Neuron (in vitro differentiated cells): ENCODE data around the gene IFI30.

Experiments
- H2AFZ ChIP-seq: one replicate; pipeline ENCODE4 v1.6.1; 2013; ENCODE audit warnings: low read depth, mild to moderate bottlenecking, inconsistent platforms, low read length, moderate library complexity
- H3K27me3 ChIP-seq: one replicate; pipeline ENCODE4 v1.6.1; 2013; ENCODE audit warnings: low read length; ENCODE audit not compliant: insufficient read depth
- H3K36me3 ChIP-seq: one replicate; pipeline ENCODE4 v1.6.1; 2013; ENCODE audit warnings: low read length; ENCODE audit not compliant: insufficient read depth
- H3K4me1 ChIP-seq: one replicate; pipeline ENCODE4 v1.6.1; 2013; ENCODE audit warnings: low read length; ENCODE audit not compliant: insufficient read depth
- H3K4me3 ChIP-seq: 2 replicates; pipeline ENCODE4 v1.5.1; 2013; ENCODE audit warnings: mild to moderate bottlenecking, low read length, moderate library complexity
- H3K9me3 ChIP-seq: one replicate; pipeline ENCODE4 v1.6.1; 2013; ENCODE audit warnings: low read length

Gene IFI30

GRCh38 chr19:18221815-18222725 is 48.5 kb downstream of the IFI30 start:
- H3K27me3 ChIP-seq: peaks cover 42% of the 10 kb centered on the region

DNA sequence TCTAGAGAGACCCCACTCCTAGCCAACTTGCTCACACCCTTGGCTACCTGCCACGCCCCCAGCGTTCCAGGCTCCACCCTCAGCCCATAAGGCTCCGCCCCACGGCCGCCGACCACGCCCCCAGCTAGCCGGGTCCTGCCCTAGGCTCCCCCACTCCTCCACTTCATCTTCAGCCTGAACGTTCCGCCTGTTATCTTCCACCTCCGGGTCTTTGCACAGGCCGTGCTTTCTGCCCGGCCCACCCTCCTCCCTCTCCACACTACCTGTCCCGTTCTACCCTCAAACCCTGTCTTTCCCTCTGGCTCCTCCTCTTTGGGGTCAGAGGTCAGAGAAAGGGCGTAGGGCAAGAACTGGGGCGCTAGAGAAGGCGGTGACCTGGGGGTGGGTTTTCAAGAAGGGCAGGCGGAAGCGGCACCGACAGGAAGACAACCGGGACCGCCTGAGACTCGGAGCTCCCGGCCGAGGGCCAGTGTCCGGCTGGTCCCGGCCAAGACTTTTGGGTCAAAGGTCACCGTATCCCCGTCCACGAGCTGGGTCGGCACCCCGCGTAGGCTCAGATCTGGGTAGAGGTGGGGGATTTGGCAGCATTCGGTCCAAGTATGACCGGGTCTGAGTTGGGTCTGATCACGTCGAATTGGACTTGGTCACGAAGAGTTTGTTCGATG is 50.4 kb downstream of the IFI30 start:
- peaks cover 36% of the 10 kb centered on the region for H3K27me3 ChIP-seq
- H2AFZ ChIP-seq: peak overlapping the region; percentile 71
- no peaks in the 10 kb centered on the region for H3K36me3 ChIP-seq
- H3K4me3 ChIP-seq: peak overlapping the region; percentile 50
- peaks cover 10% of the 10 kb centered on the region for H3K4me1 ChIP-seq
- H3K9me3 ChIP-seq: no peaks in the 10 kb centered on the region

More at GRCh38 chr19:18221815-18222725, 48.5 kb downstream of the IFI30 start:
- Histone ChIP-seq H3K4me3 (no peak overlapping the region), H3K4me1 (peaks cover 10% of the 10 kb centered on the region), H3K9me3 (no peaks in the 10 kb centered on the region), H2AFZ (no peak overlapping the region), H3K36me3 (no peaks in the 10 kb centered on the region)

DNA sequence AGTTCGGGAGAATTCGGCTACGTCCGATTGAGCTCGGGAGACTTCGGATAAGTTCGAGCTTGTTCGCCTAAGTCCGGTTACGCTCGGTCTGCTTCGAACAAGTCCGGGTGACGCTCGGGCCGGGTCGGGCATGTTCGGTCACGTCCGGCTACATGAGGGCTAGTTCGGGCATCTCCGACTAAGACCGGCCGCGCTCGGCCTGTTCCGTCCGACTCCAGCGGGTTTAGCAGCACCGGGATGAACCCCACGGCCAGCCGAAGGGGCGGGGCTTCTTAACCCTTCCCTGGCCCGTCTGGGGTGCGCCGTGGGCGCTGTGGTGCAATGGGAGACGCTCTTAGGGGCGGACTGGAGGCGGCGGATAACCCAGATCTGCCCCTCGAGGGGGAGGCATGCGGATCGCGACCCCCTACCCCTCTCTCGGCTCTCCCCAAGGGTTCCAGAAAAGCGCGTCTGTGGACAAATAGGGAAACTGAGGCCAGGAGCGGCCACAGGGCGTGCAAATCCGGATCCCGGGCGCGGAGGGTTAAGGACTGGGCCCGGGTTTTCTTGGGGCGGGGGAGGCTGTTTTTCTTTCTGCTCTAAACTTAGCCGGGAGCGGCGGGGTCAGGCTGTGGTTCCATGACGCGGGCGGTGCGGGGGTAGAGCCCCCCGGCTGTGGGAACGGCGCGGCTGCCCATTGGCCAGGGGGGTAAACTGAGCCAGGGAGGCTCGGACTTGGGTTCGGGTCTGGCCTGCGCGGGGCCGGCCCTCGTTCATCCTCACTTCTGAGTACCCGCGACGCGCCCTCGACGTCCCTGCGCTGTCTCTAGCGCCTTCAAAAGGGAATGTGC is 51.1 kb downstream of the IFI30 start:
- no peaks in the 10 kb centered on the region for H3K36me3 ChIP-seq
- no peaks in the 10 kb centered on the region for H3K9me3 ChIP-seq
- peaks cover 28% of the 10 kb centered on the region for H3K27me3 ChIP-seq
- H3K4me1 ChIP-seq: peaks cover 10% of the 10 kb centered on the region
- peak overlapping the region; percentile 50 for H3K4me3 ChIP-seq
- H2AFZ ChIP-seq: peak overlapping the region; percentile 71

DNA sequence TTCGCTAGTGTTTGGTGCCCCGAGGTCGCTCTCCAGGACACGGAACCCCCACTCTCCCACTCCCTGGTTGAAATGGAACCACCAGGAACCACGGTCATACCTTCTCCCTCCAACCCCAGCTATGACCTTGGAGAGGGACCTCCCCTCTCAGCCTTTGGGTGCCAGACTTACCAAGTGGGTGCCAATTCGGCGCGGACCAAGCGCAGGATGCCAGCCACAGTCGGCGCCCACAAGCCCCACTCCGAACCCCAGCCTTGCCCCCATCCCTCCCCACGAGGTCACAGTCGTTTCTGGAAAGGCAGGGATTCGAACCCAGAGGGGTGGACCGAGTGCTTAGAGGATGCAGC is 51.7 kb downstream of the IFI30 start:
- Histone ChIP-seq H3K27me3 (peaks cover 22% of the 10 kb centered on the region), H3K9me3 (no peaks in the 10 kb centered on the region), H3K36me3 (no peaks in the 10 kb centered on the region), H2AFZ (no peak overlapping the region), H3K4me3 (no peak overlapping the region), H3K4me1 (peaks cover 10% of the 10 kb centered on the region)

- no peaks in the 10 kb centered on the region for H3K36me3 ChIP-seq
- no peak within 1 kb of the TSS for H3K4me3 ChIP-seq
- H2AFZ ChIP-seq: no peak within 1 kb of the TSS
- H3K9me3 ChIP-seq: no peaks in the 10 kb centered on the region
- H3K27me3 ChIP-seq: peaks cover 18% of the 10 kb centered on the region
- H3K4me1 ChIP-seq: peaks cover 10% of the 10 kb centered on the region
Measured at GRCh38 chr19:18225702-18226468, 52.3 kb downstream of the IFI30 start, which contains the start of gene PDE4C. PDE4C (minus strand) TSS chr19:18226438; CDS start chr19:18226415, 23 bp downstream.

DNA sequence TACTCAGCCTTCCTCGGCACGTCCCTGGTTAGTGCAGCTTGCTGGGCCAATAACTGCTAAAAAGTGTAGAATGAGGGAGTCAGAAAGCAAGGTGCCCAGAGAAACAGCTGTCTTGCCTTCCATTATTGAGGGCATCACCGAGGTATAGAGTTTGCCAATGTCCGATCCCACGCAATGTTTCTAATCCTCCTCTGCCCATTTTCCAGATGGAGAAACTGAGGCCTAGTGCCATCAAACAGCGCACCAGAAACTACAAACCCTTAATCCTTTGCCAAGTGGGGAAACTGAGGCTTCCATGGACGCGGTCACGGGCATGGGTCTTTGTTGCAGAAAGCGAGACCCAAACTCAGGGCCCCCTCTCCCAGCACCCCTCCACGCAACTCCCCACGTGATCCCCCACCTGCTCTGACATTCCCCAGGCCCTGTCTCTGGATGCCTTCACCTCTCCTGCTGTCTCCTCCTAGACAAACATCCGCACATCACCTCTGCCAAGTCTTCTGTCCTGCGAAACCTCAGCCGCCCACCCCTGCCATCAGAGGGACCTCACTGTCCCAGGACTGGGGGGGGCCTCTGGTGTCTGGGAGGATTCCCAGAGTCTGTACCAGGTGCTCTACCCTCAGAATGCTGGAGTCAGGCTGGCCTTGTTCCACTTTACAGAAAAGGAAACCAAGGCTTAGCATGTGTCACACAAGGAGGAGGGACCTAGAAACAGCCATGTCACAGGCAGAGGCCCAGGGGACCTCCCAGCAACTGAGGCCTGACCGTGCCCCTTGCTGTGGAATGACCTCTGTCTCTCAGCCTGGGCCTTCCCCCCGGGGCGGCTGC is 53.6 kb downstream of the IFI30 start:
- no peak overlapping the region for H2AFZ ChIP-seq
- H3K36me3 ChIP-seq: no peaks in the 10 kb centered on the region
- peaks cover 14% of the 10 kb centered on the region for H3K27me3 ChIP-seq
- H3K4me1 ChIP-seq: peaks cover 11% of the 10 kb centered on the region
- H3K4me3 ChIP-seq: no peak overlapping the region
- H3K9me3 ChIP-seq: no peaks in the 10 kb centered on the region
